GM12874 (cell line): Measurements from ENCODE around the gene FRMD4B.

Experiments used
- TF ChIP-seq, protein P1 (sequence below): IDR thresholded peaks from 2 replicates; pipeline ENCODE4 v1.5.1; 2011; ENCODE audit warnings: low read depth, mild to moderate bottlenecking, control low read depth, low read length, moderate library complexity; ENCODE audit not compliant: insufficient read depth

The FRMD4B gene

DNA sequence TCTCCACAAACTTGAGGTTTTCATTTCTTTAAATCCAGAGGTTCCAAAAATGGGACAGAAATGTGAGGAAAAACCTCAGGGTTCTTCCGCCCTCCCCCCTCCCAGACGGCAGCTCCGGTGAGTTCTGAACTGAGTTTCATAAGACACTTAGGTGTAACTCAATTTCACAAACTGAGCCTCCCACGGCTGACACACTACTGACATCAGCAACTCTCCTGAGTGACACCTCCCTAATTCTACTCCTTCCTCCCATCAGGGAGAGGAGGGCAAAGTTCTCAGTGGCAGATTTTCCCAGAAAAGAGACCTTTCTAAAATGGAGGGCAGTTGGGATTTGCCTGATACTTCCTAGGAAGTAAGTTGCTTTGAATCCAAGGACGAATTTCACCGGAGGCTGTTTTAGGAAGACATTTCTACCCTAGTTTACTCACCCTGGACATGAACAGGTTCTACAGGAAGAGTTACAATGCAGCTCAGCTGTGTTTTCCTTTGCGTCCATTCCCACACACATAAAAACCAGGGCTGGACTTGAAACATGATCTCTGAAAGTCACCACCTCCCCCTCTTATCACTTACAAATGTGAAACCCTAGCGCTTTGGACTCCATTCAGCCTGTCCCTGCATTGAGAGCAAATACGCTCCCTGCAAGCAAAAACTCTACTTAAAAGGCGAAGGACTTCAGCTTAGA is 185.4 kb downstream of the FRMD4B start:
- TF ChIP-seq, protein P1, sequence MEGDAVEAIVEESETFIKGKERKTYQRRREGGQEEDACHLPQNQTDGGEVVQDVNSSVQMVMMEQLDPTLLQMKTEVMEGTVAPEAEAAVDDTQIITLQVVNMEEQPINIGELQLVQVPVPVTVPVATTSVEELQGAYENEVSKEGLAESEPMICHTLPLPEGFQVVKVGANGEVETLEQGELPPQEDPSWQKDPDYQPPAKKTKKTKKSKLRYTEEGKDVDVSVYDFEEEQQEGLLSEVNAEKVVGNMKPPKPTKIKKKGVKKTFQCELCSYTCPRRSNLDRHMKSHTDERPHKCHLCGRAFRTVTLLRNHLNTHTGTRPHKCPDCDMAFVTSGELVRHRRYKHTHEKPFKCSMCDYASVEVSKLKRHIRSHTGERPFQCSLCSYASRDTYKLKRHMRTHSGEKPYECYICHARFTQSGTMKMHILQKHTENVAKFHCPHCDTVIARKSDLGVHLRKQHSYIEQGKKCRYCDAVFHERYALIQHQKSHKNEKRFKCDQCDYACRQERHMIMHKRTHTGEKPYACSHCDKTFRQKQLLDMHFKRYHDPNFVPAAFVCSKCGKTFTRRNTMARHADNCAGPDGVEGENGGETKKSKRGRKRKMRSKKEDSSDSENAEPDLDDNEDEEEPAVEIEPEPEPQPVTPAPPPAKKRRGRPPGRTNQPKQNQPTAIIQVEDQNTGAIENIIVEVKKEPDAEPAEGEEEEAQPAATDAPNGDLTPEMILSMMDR, result no peak

DNA sequence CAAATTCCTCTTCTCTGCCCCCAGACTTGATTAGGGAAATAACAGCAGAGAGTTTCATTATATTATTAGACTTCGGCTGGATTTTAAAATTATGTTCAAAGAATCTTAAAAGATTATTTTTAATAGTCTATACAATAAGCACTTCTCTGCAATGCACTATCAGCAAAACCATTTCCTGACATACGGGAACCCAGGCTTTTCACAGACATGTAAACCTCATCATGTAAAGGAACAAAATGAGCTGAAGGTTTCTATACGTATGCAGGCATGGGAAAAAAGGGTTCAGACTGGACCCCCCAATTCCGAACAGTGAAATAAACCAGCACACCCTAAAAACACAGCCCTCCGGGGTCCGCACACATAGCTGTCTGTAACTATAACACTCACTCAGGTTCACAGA is 185.9 kb downstream of the FRMD4B start:
- TF ChIP-seq, protein P1, result no peak

DNA sequence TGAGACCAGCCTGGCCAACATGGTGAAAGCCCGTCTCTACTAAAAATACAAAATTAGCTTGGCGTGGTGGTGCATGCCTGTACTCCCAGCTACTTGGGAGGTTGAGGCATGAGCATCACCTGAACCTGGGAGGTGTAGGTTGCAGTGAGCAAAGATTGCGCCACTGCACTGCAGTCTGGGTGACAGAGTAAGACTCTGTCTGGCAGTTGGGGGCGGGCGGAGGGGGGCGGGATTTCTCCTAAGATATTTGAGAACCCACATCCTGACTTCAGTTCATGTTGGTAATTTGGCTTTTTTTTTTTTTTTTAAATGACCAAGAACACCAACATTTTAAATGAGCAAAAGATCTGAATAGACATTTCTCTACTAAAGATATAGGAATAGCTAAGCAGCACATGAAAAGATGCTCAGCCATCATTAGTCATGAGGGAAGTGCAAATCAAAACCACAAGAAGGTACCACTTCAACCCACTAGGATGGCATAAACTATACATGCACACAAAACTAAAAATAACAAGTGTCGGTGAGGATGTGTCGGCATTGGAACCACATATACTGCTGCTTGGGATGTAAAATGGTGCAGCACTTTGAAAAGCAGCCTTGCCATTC is 187.9 kb downstream of the FRMD4B start:
- TF ChIP-seq, protein P1, result no peak

DNA sequence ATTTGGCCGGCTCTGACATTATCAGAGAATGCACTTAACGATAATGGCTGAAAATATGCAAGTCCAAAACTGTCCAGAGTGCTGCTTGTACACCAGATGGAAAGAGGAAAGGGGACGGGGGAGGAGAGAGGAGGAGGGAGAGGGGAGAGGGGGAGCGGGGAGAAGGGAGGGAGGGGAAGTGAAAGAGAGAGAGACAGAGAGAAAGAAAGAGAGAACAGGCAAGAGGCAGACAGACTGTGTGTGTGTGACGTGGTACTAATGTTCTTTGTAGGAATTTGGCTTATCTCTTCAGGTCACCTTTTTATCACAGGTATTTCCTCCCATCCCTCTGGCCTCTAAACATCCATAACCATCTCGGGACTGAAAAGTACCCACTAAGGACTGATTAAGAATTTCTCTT is 188.4 kb downstream of the FRMD4B start:
- TF ChIP-seq, protein P1, result no peak

DNA sequence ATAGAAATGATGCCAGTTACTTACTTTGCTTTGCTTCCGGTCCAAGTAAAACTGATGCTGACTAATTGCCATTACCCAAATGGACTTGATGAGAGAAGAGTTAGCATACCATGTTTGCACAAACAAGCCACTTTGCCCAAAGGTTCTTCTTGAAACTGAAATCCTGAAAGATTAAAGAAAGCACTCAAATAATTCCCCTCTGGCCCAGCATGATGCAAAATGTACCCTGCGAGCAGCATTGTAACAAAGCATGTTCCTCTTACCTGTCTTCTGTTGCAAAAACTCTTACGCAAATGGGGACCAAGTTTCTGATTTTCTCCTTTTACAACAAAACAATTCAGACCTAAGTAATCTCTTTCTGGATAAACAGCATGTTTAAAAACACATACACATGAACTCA is 189.0 kb downstream of the FRMD4B start:
- TF ChIP-seq, protein P1, result no peak

DNA sequence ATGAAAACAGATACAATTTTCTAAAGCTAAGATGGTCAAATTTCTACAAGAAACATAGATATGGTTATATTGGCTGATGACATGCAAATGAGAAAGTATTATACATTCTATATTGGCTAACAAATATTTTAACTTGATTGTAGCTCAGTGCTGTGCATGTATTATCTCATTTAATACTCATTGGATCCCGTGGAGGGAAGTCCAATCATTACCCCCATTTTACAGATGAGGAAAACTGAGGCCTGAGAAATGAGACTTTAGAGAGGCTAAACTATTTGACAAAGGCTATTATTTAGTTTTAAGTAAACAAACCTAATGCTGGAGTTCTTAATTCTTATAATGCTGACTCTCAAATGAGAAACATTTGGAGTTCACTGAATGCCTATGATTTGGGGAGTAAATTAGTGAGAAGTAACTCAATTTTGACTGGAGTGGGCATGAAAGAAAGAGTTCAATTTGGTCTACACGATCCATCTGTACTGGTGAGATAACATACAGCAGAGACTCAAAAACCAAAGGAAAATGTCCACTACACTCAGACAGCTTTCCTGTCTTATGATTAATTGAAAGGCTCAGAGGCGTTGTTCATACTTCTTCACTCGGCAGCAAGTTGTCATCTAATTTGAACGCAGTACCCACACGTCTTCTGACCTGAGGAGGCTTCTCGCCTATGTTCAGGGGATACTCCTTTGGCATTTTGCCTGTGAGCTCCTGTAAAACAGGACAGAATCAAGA is 191.3 kb downstream of the FRMD4B start:
- TF ChIP-seq, protein P1, result no peak

DNA sequence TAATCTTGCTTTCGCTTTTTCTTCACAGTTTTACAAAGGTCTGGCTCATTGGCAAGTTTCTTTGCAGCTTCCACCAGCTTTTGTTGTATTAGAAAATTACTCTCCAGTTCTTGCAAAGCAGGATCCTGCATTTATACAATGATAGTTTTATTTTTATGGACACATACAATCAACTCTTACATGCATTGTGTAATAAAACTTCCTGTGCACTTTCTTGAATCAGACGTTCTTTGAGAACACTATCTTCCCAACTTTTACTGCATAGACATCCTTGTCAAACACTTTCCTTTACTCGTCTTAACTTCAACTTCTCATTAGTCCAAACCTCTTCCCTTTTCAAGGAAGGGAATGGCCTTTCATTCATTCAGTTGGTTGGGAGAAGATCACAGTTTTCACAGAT is 192.1 kb downstream of the FRMD4B start:
- TF ChIP-seq, protein P1, result no peak
